Embryonic facial prominence (tissue), 1 donor: ENCODE data around the gene AKT1.

Experiments used
- DNase-seq: peaks from one replicate; pipeline ENCODE4 v3.0.0-alpha.2; 2016; ENCODE audit errors: extremely low spot score

AKT1 gene

GRCh38 chr14:104799244-104800014 lies 3.9 kb upstream of the AKT1 start:
- no peak for DNase-seq

GRCh38 chr14:104798300-104799243 lies 3.0 kb upstream of the AKT1 start:
- DNase-seq: no peak

- DNase-seq: no peak
Observed at GRCh38 chr14:104797115-104798044, 1.8 kb upstream of the AKT1 start.

DNA sequence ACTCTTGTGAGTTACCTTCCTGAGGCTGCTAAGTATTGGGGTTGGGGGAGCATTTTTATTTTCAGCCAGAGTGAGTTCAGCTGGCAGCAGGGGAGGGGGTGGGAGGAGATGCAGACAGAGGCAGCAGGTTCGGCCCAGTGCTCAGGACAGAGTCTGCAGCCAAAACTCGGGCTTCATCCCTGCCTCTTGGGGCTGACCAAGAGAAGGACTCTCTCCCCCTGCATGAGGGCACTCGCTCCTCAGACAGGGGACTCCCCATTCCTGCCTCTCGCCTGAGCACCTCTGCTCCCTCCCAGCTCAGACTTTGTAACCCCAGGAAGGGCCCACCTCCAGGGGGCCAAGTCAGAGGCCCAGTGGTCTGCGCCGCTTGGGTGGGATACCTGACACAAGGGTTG lies 1.1 kb upstream of the AKT1 start:
- DNase-seq: no peak

DNA sequence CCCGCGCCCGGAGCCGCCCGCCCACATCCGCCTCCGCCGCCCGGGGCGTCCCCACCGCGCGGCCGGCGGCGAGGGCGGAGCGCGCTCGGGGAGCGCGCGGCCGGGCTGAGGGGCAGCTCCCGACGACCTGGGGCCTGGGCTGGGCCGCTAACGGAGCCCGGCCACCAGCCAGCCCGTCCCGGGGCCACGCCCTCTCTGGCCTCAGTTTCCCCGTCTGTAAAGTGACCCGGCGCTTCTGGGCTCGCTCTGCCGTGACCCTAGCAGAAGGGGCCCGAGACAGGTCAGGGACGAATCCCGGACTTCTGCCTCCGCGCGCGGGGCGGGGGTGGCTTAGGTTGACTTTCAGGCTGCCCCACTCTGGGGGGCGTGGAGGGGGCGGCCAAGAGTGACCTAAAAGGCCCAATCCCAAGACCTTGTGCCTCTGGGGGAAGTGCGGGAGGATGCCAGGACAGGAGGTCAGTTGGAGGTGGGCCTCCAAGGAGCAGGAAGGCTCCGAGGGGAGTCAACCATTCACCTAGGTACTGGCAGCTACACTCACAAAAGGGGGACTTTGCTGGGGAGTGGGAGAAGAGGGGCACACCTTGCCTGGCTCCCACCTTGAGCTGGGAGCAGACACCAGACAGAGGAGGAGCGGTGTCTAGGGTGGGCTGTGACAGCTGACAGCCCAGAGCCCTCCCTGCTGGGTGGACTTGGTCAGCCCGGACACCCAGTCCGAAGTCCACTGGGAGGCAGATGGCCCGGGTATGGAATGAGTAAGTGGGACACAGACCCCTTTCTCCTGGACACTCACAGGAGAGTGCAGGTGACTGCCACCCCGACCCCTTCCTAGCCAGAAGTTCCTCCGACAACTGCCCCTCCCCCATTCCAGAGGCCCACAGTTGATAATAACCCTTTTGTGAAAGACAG lies 486 bp upstream of the AKT1 start:
- DNase-seq: no peak

DNA sequence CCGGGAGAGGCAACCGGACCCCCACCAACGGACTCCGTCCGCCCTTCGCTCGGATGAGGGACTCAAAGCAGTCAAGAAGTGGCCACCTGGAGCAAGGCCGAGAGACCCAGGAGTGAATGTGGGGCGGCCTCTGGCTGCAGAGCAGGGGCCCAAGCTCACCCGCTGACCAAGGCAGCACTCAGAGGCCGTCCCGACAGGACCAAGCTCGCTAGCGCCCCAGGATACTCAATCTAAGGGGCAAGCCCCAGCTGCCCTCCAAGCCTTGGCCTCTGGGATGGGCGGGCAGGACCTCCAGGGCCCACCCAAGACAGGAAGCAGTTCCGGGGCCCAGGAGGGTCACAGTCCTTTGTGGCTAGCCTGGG lies 936 bp downstream of the AKT1 start:
- DNase-seq: no peak

DNA sequence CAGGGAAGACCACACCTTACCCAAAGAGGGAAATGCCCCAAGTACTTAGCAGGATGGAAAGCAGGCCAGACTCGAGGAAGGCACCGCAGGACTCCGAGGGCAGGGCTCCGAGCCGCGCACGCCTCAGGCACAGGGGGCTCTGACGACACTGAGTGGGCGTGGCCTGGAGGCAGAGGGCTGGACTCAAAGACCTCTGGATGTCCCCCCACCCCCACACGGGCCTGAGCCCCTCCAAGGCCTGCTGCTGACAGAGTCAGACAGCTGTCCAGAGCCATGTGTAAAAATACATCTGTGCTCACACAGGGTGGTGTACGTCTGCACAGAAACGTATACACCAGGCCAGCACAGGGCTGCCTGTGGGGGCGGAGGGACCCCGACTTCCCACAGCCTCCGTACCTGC lies 1.4 kb downstream of the AKT1 start:
- DNase-seq: no peak

DNA sequence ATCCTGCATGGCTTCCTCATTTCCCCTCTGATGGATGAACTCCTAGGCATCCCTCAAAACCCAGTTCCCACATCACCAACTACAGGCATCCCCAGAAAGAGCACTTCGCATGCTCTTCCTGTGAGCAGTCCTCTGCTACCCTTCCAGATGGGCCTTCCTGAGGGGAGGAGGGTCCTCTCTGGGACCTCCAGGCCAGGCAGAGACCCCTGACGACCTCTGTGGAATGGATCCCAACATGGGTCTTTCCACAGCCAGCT lies 1.9 kb downstream of the AKT1 start:
- DNase-seq: no peak

- DNase-seq: no peak
Observed at GRCh38 chr14:104792945-104793702, 2.4 kb downstream of the AKT1 start.

GRCh38 chr14:104792101-104792884 lies 3.3 kb downstream of the AKT1 start:
- no peak for DNase-seq

GRCh38 chr14:104791425-104791824 lies 4.1 kb downstream of the AKT1 start:
- no peak for DNase-seq

DNA sequence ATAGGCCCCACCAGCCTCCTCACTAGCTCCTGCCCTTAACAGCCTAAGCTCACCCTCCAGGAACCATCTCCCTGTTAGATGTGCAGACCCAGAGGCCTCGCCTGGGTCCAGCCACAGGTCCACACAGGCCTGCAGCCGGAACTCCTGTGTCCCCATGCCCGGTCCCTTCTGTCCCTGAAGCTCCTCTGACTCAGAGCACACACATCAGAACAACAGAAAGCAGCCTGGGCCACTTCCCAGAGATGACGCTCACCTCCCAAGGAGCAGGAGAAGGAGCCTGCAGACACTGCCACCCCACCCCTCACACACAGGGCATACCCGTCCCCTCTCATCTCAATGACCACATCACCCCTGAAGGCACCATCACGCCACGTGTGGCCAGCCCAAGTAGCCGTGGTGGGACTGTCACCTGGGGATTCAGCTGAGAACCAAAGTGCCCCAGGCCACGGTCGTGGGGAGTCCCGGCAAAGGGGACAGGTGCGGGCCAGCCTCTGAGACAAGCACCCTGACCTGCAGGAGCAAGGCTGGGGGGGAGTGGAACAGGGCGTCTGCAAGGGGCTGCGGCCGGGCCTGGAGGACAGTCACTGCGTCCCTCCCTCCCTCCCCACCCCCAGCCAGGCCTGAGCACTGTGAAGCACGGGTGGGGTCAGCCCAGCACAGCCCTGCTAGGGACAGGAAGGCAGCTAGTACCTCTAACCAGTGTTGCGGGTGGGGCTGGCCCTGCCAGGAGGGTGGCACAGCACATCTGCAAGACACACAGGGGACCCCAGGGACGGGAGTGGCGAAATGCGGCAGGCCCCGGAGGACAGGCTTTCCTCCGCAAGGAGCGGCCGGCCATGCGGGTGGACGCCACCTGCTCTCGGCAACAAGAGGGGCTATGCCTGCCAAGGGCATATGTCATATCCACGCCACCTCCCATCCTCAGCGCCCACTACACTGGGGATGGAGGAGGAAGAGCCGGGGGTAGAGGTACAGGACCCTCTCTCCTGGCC lies 5.5 kb downstream of the AKT1 start:
- no peak for DNase-seq

DNA sequence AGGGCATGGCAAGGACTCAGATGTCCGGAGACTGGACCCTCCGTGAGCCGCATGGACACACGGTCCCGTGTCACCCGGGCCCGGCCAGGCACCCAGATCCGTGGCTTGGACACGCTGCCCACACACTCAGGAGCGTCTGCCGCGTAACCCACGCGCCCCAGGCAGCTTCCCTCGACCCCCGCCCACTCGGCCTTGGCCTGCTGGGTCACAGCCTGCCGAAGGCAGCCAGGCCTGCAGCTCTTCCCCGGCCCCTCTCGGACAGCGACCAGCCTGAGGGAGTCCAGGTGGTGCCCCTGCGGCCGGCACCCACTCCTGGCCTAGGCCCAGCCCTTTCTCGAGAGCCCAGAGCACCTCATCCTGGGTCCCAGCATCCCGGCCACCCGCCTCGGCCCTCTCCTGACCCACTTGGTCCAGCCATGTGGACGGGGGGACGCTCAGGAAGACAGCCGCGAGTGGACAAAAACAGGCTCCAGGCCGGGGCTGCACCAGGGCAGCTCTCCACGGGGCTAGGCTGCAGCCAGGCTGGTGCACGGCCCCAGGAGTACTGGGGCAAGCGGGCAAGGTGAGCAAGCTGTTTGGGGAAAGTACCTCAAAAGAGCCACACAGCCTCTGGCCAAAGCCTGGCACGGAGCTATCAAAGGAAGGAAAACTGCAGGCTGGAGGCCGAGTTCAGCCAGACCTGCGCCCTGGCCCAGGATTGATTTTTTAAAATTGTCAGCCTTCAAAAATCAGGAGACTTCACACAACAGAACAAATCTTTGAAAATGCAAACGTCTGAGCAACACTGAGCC lies 6.5 kb downstream of the AKT1 start:
- DNase-seq: no peak

GRCh38 chr14:104788161-104788818 lies 7.3 kb downstream of the AKT1 start:
- no peak for DNase-seq

GRCh38 chr14:104787736-104788135 lies 7.8 kb downstream of the AKT1 start:
- DNase-seq: no peak

- DNase-seq: no peak
Observed at GRCh38 chr14:104786726-104787675, 8.5 kb downstream of the AKT1 start.
